ENCODE results near the gene PDE5A. TPM values are rescaled to one million over a fixed set of nuclear protein-coding genes. Genes with fewer than 3 reads are reported as not detected.
"Not testable (repeated sequence)": the region's sequence is repeated elsewhere in the genome, so short reads cannot be mapped to it uniquely, and the experiment has no call there.

PDE5A gene
- total RNA-seq, 1 experiment from 2014 or later = 8.1 TPM

DNA sequence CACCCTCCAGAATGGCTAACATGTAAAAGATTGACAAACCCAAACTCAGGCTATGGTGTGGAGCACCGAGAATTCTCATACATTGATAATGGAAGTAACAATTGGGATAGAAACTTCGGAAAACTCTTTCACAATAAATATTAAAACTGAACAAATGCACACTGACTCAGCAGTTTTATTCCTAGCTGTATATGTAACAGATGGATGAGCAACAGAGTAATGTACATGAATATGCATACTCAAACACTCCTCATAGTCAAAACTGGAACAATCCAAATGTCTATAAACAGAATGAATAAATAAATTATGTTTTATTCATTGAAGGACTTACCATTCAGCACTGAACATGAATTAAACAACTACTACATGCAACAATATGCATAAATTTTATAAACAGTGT, 37.1 kb upstream of the PDE5A start:
- H3K4me1 ChIP-seq (ENCODE audit: insufficient read depth, low read length) = no peaks in the 10 kb centered on the region
- H3K9me2 ChIP-seq (replicated peaks; ENCODE audit: low read length) = no peaks in the 10 kb centered on the region
- no peak overlapping the region for H3K27ac ChIP-seq (ENCODE audit: low read length)
- POLR2A ChIA-PET (ENCODE audit: unreplicated experiment) = no interaction called here
- intact Hi-C loops (cut with micrococcal nuclease) = no loop called here
- ATAC-seq = no peak
- TF ChIP-seq EZH2 (IDR thresholded peaks at IDR 0.05; ENCODE audit: low read length, unreplicated experiment) (no peak), CTCF (conservative IDR thresholded peaks at IDR 0.05; ENCODE audit: low read depth, low read length) (no peak), EZH2phosphoT487 (IDR thresholded peaks at IDR 0.05; ENCODE audit: borderline replicate concordance, low read length) (no peak)
- H3F3A ChIP-seq (ENCODE audit: low read length, unreplicated experiment) = no peaks in the 10 kb centered on the region
- CTCF ChIA-PET = no interaction called here
- no peak overlapping the region for H3K4me3 ChIP-seq (ENCODE audit: low read length)
- no peaks in the 10 kb centered on the region for H4K20me1 ChIP-seq (ENCODE audit: low read length)
- H3K36me3 ChIP-seq (ENCODE audit: low read depth, low read length) = no peaks in the 10 kb centered on the region
- H3K9ac ChIP-seq (ENCODE audit: low read length) = no peak overlapping the region
- no TSS peak for BruUV-seq (replicated peaks)
- H3K9me3 ChIP-seq (ENCODE audit: low read length) = no peaks in the 10 kb centered on the region
- no peaks in the 10 kb centered on the region for H3K27me3 ChIP-seq (ENCODE audit: low read length)
- H3K79me2 ChIP-seq (ENCODE audit: low read length) = no peaks in the 10 kb centered on the region
- H3K4me2 ChIP-seq (ENCODE audit: low read length) = no peak overlapping the region
- DNase-seq = no peak
- no peak overlapping the region for H2AFZ ChIP-seq (ENCODE audit: low read length)

DNA sequence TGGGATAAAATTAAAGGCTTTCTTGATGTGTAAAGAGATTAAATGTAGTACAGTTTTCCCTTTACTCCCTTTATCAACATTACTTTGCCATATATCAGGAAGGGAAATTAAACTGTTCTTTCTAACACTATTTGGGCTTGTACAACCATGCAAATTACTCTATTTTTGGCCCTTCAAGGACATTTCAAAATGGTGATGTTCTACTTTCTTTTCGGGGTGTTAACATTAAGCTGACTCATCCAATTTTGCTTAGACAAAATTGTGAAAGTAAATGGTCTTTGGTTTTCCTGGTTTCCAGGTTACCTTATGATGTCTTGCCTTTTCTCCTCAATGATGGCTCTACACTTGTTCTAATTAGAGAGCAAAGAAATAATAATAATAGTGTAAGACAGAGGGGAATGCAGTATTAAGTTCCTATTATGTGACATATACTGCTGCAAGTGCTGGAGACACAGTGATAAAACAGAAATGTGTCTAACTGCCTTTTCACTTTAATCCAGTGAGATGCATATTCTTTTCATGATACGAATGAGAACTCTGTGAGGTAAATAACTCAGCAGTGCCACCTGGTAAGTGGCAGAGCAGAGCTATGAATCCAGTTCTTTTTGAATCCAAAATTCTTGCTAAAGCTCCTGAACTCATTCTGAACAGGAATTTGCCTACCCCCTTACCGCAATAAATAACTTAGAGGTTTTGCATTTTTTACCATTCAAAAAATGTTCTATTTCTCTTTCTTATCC, 35.7 kb upstream of the PDE5A start:
- ChIA-PET CTCF (interaction anchor here (0.6 kb wide), 1 partner anchor 66 kb away, joined by 4 read pairs; no protein-coding TSS in a partner anchor), POLR2A (ENCODE audit: unreplicated experiment) (no interaction called here)
- no peak overlapping the region for H3K9ac ChIP-seq (ENCODE audit: low read length)
- ATAC-seq = no peak
- no peak overlapping the region for H3K27ac ChIP-seq (ENCODE audit: low read length)
- no peaks in the 10 kb centered on the region for H3F3A ChIP-seq (ENCODE audit: low read length, unreplicated experiment)
- no peaks in the 10 kb centered on the region for H3K36me3 ChIP-seq (ENCODE audit: low read depth, low read length)
- peaks cover 3% of the 10 kb centered on the region; the same call in 1 of the 2 replicates for H3K4me1 ChIP-seq (ENCODE audit: insufficient read depth, low read length)
- no TSS peak for BruUV-seq (replicated peaks)
- intact Hi-C loops (cut with micrococcal nuclease) = no loop called here
- no peak for DNase-seq
- H3K9me3 ChIP-seq (ENCODE audit: low read length) = no peaks in the 10 kb centered on the region
- H3K4me2 ChIP-seq (ENCODE audit: low read length) = no peak overlapping the region
- no peak overlapping the region for H2AFZ ChIP-seq (ENCODE audit: low read length)
- TF ChIP-seq EZH2phosphoT487 (IDR thresholded peaks at IDR 0.05; ENCODE audit: borderline replicate concordance, low read length) = no peak
- TF ChIP-seq CTCF (conservative IDR thresholded peaks at IDR 0.05; ENCODE audit: low read depth, low read length) = no peak
- no peak for TF ChIP-seq EZH2 (IDR thresholded peaks at IDR 0.05; ENCODE audit: low read length, unreplicated experiment)
- no peaks in the 10 kb centered on the region for H3K79me2 ChIP-seq (ENCODE audit: low read length)
- no peaks in the 10 kb centered on the region for H3K27me3 ChIP-seq (ENCODE audit: low read length)
- H4K20me1 ChIP-seq (ENCODE audit: low read length) = no peaks in the 10 kb centered on the region
- H3K4me3 ChIP-seq (ENCODE audit: low read length) = no peak overlapping the region
- H3K9me2 ChIP-seq (replicated peaks; ENCODE audit: low read length) = no peaks in the 10 kb centered on the region

- Histone ChIP-seq H3K36me3 (ENCODE audit: low read depth, low read length) (no peaks in the 10 kb centered on the region), H3K9me3 (ENCODE audit: low read length) (no peaks in the 10 kb centered on the region), H2AFZ (ENCODE audit: low read length) (0 out of 2 replicates have a peak overlapping the region, but pooled peaks have one; percentile 30), H4K20me1 (ENCODE audit: low read length) (no peaks in the 10 kb centered on the region), H3K4me1 (ENCODE audit: insufficient read depth, low read length) (peaks cover 6% of the 10 kb centered on the region; the same call in 1 of the 2 replicates), H3K4me2 (ENCODE audit: low read length) (peak overlapping the region; percentile 16; the same call in 1 of the 2 replicates), H3K9me2 (replicated peaks; ENCODE audit: low read length) (no peaks in the 10 kb centered on the region), H3K4me3 (ENCODE audit: low read length) (no peak overlapping the region), H3K27ac (ENCODE audit: low read length) (no peak overlapping the region), H3K9ac (ENCODE audit: low read length) (no peak overlapping the region), H3F3A (ENCODE audit: low read length, unreplicated experiment) (no peaks in the 10 kb centered on the region), H3K27me3 (ENCODE audit: low read length) (no peaks in the 10 kb centered on the region), H3K79me2 (ENCODE audit: low read length) (no peaks in the 10 kb centered on the region)
- ChIA-PET POLR2A (ENCODE audit: unreplicated experiment) (no interaction called here), CTCF (no interaction called here)
- intact Hi-C loops (cut with micrococcal nuclease) = no loop called here
- no peak for TF ChIP-seq EZH2phosphoT487 (IDR thresholded peaks at IDR 0.05; ENCODE audit: borderline replicate concordance, low read length)
- TF ChIP-seq EZH2 (IDR thresholded peaks at IDR 0.05; ENCODE audit: low read length, unreplicated experiment) = no peak
- no peak for TF ChIP-seq CTCF (conservative IDR thresholded peaks at IDR 0.05; ENCODE audit: low read depth, low read length)
- DNase-seq = no peak
- no TSS peak for BruUV-seq (replicated peaks)
- ATAC-seq = no peak
Observed at GRCh38 chr4:119663160-119663788, 34.7 kb upstream of the PDE5A start.

GRCh38 chr4:119662612-119663011, 34.0 kb upstream of the PDE5A start:
- H3K9me2 ChIP-seq (replicated peaks; ENCODE audit: low read length); H3K4me3 ChIP-seq (ENCODE audit: low read length); H3K27ac ChIP-seq (ENCODE audit: low read length); H3K4me1 ChIP-seq (ENCODE audit: insufficient read depth, low read length); intact Hi-C loops (cut with micrococcal nuclease); DNase-seq; H3K9ac ChIP-seq (ENCODE audit: low read length); H3K27me3 ChIP-seq (ENCODE audit: low read length); H4K20me1 ChIP-seq (ENCODE audit: low read length); BruUV-seq (replicated peaks); POLR2A ChIA-PET (ENCODE audit: unreplicated experiment); H3K9me3 ChIP-seq (ENCODE audit: low read length); H2AFZ ChIP-seq (ENCODE audit: low read length); H3K79me2 ChIP-seq (ENCODE audit: low read length); CTCF ChIA-PET; ATAC-seq; H3K4me2 ChIP-seq (ENCODE audit: low read length); H3K36me3 ChIP-seq (ENCODE audit: low read depth, low read length); H3F3A ChIP-seq (ENCODE audit: low read length, unreplicated experiment): not testable (repeated sequence)
